ENCODE results near the gene CEBPE.
A peak's percentile ranks its signal among the peaks of the same experiment; 100 is the strongest.
"Not testable (repeated sequence)": the region's sequence is repeated elsewhere in the genome, so short reads cannot be mapped to it uniquely, and the experiment has no call there.

The CEBPE gene

DNA sequence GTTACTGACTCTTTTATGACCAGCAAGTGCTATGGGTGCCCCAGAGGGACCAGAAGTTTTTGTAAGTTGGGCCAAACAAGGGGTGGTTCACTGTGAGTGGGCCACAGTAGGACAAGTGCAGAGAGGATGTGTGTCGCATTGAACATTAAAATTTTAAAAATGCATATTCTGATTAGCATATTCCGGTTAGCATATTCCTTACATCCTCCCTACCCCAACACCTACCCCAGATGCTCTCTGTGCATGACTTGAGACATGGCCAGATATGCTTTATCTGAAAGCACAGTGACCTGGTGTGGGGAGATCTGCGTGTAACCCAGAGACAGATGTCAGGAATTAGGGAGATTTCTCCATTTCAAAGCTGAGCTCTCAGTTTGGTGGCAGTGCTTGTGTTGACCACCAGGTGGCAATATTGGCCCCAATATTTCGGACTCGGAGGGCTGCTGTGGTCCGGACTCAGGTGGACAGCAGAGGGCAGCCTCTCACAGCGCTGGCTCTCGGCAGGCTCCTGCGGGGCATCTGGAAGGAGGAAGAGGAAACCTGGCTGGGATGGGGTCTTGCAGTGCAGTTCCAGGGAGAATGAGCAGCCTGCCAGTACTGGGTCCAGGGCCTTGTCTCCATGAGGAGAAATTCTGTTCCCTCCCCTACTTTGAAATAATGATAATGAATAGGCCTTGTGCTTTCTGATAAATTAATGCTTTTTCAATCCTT lies 1.6 kb upstream of the CEBPE start:
- DNase-seq = peak; percentile 81

DNA sequence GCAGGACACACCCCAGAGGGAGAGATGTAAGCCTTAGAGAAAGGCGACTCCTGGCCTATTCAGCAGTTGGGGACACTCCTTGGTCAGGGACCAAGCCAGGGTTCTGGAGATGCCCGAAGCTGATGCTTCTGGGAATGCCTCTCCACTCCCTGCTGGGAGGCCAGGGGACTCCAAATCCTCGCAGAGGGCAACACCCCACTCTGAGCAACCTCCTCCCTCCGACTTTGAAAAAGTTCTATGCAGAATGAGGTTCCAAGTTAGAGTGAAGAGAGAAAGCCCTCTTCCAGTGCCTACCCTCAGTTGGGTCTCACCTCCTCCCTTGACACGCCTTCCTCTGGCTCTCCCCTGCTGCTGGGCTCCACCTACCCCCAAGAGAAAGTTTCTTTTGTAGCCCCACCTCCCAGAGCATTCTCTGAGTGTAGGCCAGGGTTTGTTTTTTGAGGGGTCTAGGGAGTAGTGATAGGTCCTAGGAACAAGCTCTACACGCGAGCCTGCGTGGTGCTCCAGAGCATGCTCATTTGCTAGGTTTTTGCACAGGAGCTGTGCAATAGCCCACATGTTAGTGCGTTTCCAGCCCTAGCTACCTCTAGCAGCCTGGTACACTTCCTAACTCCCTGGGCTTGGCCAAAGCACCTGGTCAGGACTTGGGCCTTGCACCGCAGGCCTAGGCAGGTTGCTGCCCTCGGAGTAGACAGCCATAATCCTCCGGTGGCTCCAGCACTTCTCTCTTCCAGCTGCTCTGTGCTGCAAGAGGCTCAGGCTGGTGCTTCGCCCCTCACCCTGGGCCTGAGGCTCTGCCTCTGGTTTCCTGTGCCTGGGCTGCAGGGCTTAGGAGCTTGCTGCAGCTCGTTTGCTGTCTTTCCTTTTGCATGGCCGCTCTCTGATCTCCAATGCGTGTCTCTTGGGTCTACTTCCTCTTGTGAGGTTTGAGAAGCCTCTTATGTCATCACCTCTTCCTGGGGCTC lies 590 bp upstream of the CEBPE start:
- no peak for DNase-seq

DNA sequence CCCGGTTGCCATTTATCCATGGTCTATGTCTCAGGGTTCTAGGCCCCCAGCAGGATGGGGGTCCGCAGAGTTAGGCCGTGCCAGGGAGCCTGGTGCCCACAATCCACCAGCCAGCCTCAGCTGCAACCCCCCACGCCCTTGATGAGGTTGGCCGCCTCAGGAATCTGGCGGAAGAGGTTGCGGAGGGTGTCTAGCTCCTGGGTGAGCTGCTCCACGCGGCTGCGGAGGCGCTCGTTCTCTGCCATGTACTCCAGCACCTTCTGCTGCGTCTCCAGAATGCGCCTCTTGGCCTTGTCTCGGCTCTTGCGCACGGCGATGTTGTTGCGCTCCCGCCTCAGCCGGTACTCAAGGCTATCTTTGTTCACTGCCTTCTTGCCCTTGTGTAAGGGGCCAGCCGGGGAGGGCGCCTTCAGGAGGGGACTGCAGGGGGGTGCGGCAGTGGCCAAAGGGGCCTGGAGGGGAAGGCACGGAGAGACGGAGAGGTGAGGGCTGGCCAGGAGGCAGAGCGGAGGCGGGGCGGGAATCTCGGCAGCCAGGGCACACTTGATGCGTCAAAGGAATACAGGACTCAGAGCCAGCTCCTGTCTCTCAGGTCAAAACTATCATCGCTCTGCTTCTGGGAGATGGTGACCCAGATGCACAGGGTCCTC lies 1.6 kb downstream of the CEBPE start:
- DNase-seq = no peak

DNA sequence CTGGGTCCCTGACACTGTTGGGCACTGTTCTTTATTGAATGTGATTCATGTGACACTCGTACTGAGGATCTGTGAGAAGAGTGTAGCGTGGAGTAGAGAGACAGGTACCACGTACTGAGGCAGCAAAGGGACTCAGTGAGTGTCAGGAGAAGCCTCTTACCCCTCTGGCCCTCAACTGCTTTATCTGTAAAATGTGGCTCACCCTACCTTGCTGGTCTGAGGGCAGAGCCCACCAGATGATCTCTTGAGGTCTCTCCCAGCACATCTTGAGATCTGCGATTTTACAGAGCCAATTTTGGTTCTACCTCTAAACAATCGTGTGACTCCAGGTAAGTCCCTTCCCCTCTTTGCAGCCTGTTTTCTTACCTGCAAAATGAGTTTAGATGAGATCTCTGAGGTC lies 3.1 kb downstream of the CEBPE start:
- no peak for DNase-seq

DNA sequence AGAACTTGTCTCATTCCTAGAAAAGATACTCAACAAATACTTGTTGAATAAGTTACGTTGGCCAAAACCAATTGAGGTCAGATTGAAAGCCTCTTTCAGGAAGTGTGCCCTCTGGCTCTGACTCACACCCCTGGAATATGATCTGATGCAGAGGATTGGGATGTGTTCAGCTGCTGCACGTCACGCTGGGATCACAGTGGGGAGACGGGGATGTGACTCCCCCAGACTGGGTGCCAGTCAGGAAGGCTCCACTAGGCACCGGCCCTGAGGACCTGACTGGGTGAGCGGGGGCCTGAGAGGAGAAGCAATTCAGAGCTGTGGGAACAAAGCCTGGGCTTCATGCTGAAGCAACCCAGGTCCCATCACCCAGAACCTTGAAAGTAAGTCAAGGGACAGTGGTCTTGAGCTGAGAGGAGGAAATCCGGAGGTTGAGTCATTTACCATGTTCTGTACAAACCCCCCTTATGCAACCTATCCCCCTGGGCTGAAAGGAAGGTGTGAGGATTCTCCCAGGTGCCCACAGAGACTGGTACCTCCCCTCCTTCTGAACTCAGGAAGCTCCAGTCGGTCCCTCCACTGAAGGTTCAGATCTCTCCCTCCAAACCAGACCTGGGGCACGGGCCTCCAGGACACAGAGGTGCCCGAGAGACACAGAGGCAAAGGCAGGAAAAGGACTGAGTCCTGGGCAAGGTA lies 3.9 kb downstream of the CEBPE start:
- peak; percentile 69 for DNase-seq

DNA sequence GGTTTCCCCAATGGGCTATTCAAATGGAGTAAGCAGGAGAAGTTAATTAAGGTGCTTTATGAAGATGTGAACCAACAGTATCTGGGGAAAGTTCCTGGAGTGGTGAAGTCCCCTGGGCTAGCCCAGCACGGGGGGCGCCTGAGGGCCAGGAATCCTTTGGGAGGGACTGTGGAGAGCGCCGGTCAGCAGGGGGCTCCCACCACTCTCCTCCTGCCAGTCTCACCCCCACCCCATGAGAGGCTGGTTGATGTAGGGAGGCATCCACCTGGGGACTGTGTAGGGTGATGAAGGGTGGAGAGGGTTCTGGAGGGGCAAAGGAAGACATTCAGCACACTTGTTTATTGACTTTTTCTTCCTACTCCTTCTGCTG lies 4.4 kb downstream of the CEBPE start:
- DNase-seq = no peak

DNA sequence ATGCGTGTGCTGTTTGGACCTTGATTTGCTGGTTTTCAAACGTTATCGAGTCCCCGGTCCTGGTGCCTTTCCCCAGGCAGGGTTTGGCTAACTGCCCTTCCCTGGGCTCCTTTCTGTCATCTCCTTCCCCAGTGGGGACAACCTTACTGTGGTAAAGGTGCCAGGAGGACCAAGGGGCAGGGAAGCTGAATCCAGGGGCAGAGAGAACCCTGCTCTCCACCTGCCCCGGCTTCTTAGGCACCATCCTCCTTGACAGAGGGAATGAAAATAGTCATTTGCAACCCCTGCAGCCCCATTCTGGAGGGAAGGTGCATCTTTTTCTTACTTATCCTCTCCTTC lies 5.0 kb downstream of the CEBPE start:
- no peak for DNase-seq

DNA sequence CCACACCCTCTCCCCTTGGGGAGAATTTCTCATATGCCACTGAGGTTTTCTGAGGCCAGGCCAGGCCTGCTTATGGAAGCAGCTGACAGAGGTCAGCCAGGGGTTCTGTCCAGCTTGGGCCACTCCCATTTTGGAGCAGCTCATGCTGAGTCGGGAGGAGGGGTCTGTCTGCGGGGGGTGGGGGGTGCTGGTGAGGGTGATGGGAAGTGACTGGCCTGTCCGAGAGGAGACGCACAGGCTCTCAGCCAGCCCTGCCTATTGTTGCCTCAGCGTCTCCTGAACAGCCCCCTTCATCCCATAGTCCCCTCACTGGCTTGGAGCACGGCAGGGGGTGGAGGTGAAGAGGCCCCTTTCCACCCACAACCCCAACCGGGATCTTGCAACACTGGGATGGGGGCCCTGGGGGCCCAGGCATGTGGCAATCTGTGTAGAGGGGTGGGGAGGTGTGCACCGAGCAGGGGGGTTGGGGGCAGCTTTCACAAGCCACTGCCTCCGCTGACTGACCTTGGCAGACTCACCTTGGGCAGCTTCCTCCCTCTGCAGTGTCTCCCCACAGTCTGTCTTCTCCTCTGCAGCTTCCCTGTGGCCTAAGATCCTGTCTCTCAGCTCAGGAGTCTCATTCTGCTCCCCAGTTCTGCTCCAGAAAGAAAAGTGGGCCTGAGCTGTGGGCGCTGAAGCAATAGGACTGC lies 5.5 kb downstream of the CEBPE start:
- no peak for DNase-seq

DNA sequence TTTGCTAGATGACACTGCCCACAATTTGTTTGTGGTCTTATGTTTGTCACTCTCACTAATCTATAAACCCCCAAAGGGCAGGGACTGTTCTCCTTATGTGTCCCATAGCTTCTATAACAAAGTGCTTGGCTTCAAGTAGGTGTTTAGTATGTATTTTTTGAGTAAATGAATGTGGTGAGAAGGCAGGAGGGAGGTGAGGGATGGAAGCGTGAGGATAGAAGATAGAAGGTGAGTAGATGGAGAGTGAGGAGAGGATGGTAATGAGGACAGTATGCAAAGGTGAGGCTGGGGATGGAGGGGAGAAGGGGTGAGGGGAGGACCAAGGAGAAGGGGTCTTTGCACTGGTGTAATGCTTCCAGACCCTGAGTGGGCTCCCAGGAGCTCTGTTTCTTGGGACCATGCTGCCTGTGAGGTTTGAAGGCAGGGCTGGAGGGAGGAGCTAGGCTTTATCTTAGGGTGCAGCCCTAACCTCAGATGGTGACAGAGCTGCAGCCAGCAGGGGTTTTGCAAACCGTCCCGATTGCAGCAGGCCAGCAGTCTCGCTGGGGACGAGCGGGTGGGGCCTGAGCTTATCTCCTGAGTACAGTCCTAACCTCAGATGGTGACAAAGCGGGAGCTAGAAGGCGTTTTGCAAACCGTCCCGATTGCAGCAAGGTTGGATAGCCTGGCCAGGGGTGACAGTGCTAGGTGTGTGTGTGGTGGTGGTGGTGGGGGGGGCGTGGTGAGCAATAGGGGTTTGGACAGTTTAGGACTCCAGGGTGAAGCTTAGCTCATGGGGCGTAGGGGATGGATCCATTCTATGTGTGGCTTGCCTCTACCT lies 6.5 kb downstream of the CEBPE start:
- no peak for DNase-seq

DNA sequence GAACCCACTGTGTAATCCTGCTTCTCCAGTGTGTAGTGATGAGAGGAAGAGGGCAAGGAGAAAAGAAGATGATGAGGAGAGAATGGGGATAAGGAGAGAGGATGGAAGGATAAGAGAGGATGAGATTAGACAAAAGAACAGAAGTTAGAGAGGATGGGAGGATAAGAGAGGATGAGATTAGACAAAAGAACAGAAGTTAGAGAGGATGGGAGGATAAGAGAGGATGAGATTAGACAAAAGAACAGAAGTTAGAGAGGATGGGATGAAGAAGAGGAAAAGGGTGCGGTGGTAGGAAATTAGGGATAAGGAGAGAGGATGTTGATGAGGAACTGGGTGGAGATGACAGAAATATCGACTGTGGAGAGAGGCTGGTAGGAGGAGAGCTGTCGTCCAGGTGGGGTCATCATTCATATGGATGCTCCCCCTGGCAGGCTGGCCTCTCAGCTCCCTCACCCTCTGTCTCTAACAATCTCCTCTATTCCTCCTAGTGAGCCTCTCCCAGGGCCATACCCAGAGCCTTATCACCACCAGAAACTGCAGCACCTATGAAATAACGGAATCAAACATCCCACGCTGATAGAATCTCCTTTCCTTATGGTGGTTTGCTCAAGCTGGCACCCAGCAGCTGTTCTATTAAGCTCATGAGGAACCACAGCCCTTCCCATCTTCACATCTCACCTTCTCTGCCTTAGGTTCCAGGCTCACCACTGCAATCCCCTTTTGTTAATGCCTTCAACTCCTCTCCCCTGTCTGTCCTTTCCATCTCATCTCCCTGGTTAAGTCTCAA lies 8.3 kb downstream of the CEBPE start:
- DNase-seq = no peak

DNA sequence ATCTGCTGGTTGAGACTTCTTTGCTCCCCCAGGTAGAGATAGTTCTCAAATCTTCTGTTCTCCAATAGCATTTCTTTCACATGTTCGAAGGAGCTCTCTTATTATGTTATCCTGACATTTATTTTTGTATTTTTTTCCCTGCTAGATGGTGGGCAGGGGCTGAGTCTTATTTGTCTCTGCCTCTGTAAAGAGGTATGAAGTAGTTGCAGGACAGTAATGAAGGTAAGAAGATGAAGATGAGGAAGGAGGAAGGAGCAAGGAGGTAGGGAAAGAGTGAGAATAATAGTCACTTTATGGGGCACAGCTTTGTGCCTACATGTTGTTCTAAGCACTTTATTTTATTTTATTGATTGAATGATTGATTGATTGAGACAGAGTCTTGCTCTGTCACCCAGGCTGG lies 9.3 kb downstream of the CEBPE start:
- DNase-seq = no peak

DNA sequence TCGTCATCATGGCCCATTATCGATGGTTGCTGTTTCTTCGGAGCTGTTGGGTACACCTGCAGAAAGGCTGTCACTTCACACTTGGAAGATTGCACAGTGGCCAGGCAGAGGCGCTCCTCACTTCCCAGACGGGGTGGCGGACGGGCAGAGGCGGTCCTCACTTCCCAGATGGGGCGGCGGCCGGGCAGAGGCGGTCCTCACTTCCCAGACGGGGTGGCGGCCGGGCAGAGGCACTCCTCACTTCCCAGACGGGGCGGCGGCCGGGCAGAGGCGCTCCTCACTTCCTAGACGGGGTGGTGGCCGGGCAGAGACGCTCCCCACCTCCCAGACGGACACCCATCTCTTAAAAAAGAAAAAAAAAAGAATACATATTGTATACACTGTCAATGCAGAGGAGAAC lies 10.9 kb downstream of the CEBPE start:
- not testable (repeated sequence) for DNase-seq

DNA sequence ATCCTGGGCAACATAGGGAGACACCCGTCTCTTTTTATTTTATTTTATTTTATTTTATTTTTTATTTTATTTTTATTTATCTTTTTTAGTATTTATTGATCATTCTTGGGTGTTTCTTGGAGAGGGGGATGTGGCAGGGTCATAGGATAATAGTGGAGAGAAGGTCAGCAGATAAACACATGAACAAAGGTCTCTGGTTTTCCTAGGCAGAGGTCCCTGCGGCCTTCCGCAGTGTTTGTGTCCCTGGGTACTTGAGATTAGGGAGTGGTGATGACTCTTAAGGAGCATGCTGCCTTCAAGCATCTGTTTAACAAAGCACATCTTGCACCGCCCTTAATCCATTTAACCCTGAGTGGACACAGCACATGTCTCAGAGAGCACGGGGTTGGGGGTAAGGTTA lies 11.4 kb downstream of the CEBPE start:
- DNase-seq = not testable (repeated sequence)

DNA sequence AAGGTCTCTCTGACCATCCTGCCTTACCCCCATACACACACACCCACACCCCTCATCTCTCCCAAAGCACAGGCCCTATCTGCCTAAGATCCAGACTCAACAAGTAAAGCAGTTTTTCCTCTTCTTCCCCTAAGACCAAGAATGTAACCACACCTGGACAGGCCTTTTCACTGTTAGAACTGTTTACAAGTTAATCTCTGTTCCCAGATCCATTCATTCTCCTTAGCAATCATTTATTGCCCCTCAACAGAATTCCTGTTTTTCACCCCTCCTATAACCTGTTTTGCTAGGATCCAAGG lies 12.4 kb downstream of the CEBPE start:
- no peak for DNase-seq

DNA sequence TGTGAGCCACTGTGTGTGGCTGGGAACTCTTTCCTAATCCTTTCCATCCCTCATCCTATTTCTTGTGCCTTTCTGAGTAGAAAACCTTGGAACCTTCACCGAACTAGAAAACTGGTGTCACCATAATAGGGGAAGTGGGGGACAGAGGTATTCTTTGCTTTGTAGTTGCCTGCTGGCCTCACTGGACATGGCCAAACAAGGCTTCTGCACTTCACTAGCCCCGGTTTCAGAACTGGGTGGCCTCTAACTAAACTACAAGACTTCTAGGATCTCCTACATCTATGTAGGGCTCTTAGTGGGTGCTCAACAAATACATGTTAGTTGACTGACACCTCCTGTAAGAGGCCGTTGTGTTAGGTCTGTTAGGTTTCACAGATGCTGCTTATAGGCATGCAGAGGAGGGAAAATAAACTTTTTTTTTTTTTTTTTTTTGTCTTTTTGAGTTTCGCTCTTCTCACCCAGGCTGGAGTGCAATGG lies 13.7 kb downstream of the CEBPE start:
- DNase-seq = no peak

DNA sequence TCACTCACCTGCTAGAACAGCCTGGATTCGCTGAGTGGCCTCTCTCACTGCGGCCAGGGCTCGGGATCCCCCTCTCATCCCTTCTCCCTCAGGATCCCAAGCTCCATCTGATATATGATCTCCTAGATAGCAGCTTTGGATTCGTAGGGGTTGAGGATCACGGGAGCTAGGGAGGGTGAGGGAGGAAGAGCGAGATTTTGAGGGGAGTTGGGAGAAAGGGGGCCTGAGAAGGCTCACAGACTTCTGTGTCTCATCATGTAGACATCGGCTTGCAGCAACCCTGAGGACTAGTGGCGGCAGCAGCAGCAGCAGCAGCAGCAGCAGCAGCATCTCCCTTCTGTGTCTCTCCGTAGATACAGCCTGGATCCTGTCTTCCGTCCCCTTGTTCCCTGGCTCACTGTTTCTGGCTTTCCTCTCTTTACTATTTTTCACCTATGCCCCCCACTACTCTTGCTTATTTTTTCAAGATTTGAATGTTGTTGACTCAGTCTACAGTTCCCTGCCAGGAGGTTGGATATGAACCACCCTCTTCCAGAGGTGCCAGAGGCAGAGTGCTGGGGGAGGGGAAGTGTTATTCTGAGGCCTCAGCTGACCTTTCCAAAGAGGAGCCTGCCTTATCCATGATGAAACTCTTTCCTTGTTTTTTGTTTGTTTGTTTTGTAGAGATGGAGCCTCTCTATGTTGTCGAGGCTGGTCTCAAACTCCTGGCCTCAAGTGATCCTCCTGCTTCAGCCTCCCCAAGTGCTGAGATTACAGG lies 14.3 kb downstream of the CEBPE start, which contains the start of gene CIROP:
CIROP (minus strand) TSS at position 399 of the 757 bp plus-strand sequence; CDS start at position 330, 69 bp downstream.
- no peak for DNase-seq

DNA sequence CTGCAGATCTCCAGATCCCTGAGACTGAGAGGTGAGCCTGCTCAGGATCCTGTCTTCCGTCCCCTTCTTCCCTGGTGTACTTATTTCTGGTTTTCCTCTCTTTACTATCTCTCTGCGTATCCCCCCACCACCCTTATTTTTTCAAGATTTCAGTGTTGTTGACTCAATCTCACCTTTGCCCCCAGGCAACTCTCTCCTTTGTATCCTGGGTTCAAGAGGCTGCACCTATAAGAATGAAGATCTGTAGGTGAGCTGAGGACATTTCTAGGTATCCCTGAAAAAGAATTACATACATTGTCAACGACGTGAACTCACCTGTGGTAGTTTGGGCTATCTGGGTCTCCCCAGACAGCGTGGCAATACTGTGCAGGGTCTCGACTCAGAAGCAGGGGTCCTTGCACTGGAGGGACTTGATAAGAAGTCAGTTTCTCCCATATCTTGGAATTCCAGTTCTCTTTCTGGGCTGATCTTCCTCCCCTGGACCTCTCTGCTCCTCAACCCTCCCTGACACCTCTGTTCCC lies 14.9 kb downstream of the CEBPE start:
- DNase-seq = no peak

DNA sequence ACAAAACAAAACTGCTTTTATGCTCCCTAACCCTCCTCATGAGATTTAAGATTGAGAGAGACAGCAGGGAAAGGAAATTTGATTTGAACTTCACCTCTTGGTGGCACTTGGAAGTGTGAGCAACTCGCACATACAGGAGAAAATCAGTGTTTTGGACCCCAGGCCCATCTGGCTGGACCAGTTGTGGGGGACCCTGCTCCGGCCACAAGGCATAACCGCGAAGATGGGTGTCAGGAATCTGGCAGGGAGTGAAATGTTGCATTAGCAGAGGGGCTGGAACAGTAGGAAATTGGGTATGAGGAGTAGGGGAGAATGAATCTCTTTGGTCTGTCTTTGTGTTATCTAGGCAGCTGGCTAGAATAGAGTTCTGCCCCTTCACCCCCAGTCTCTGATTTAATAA lies 15.5 kb downstream of the CEBPE start:
- no peak for DNase-seq

DNA sequence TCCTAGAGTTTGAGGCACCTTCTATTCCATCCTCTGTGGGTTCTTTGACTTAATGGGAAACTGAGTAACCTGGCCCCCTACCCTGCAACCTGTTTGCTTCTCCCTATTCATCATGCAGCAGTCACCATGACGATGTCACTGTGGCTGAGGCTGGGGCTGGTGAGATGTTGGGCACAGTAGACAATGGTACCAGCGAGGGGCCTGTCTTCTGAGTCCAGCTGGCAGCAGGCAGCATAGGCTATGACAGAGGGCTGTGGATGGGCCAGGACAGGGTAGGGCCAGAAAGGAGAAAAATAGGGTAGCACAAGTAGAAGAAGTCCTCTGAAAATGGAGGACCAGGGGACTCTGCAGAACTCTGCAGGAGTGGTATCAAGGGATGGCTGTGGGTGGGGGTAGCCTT lies 16.3 kb downstream of the CEBPE start:
- no peak for DNase-seq
